ENCODE results near the gene EGLN3.
"Not testable (repeated sequence)": the region's sequence is repeated elsewhere in the genome, so short reads cannot be mapped to it uniquely, and the experiment has no call there.

EGLN3 gene

DNA sequence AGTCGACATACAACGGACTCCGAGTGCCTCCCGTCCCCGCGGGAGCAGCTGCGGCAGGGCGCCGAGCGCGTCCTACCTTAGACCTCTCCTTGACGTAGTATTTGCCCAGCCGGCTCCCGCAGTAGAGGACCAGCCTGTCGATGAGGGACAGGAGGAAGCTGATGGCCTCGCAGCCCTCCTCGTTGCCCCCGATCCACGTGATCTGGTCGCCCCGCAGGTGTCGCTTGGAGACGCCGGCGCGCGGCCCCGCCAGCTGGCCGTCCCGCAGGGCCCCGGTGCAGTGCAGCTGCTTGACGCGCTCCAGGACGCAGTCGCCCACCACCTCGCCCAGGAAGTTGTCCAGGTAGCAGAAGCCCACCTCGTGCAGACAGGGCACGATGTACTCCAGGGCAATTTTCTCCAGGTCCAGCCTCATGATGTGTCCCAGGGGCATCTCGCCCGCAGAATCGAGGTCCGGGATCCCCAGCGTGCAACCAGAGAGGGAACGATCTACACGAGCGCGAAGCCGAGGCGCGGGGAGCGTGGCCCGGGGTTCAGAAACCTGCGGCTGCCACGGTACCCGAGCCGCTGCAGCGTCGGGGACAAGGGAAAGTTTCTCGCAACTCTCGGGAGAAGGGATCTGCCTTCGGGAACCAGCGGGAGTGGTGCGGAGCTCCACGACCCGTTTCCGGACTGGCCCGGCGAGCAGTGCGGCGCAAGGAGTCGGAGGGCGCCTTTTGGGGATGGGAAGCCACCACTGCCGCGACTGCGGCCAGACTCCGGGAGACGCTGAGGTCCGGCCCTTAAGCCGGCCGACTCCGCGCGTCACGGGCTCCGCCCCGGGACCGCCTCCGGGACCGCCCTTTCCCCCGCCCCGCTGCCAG, at the start of gene EGLN3:
TSS of gene EGLN3 (minus strand) at position 755 of the 863 bp plus-strand sequence. CDS start at position 433, 322 bp downstream.
- DNase-seq, result peak; percentile 83

DNA sequence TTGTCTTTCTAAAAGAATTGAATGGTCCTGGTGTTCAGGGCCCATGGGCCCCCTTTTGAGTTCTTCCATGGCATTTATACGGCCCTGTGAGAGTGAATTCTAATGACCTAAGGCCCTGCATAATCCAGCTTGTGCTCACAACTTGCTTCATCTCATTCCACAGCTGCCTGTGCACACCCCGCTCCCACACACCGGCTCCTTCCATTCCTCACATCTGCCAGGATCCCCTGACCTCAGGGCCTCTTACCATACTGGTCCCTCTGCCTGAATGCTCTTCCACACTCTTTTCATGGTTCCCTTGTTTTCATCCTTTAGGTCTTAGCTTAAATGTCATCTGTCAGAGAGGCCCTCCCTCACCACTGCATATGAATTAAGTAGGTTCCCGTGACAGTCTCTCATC, 49.5 kb upstream of the EGLN3 start:
- no peak for DNase-seq

DNA sequence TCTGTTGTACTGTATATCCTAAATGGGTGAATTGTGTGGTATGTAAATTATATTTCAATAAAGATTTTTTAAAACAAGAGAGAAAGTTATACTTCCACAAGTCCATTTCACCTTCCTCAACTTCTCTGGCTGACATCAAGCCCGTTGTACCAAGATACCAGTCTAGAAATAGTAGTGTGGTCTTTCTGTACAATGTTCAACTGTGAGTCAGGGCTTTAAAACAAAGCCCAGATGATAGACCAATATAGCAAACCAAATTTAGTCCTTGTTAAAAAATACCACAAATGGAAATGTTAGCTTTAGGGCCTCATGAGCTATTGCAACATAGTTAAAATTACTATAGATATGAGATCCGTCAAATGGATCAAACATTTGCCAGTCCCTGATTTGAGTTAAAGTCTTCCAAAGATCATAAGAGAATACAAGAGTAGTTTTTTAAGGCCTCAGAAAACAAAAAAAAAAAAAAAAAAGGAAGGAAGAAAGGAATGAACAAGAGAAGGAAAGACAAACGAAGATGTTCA, 49.0 kb upstream of the EGLN3 start:
- DNase-seq, result no peak

DNA sequence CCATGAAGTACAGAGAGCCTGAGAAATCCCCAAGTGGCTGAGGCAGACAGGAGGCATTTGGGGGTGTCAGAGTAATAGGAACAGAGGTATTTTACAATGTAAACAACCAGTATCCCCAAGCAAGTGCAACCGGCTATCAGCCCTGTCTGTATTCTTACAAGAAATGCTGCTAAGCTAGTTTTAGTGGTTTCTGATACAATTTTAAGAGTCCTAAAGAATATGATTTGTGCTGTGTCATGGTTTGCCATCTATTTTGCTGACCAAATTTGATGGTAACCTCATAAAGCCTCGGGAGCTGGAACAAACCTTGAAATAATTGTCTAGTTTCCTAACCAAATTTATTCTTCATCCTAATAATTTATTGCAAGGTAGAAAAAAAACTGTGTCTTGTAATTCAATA, 46.7 kb upstream of the EGLN3 start:
- DNase-seq, result no peak

DNA sequence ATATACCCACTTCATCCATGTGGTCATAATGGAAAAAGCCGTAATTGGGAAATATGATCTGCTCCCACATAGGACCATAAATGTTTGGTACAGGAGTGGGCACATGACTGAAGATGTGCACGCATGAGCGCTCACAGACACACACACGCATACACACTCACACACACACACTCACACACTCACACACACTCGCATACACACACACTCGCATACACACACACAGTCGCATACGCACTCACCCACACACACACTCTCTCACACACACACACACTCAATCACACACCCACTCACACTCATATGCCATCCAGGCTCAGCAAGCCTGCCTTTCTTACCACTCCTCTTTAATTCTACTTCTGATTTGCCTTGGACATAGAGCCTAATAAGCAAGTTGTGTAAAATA, 45.6 kb upstream of the EGLN3 start:
- DNase-seq, result no peak

DNA sequence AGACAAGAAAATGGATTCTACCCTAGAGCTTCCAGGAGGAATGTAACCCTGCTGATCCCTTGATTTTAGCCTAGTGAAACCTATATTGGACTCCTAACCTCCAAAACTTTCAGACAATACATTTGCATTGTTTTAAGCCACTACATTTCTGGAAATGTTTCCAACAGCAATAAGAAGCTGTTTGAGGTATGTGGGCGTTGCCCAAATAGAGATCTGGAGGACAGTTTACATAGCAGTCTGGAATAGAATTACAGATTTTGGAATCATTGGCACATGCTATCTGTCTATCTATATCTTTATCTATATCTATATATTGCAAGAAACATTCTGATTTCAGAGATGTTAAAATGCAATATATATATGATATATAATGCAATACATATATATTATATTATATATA, 42.4 kb upstream of the EGLN3 start:
- no peak for DNase-seq

DNA sequence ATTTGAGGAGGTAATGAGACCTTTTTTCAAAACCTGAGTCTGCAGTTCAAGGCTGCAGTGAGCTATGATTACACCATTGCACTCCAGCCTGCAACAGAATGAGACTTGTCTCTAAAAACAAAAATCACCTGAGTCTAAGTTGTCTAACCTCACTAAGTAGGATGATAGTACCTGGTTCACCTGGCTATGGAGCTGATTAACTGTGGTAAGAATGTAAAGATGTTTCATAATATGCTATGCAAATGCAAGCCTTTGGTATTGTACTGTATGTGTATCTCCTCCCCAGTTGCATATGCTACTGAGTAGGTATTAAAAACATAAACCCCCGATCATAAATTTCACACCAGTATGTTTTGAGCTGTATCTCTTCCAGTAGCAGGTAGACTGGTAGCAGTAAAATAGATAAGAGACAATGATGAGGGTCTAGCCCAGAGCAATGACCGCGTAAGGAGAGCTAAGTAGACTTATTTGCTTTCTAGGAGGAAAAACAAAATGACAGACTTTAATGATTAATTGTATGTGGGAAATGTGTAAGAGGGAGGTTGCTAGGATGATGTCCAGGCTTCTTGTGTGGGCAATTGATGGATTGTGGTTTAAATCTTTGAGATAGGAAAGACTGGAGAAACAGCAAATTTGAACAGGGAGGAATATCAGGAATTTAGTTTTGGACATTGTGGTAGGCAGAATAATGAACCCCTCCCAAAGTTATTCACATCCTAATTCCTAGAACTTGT, 41.6 kb upstream of the EGLN3 start:
- DNase-seq, result no peak

DNA sequence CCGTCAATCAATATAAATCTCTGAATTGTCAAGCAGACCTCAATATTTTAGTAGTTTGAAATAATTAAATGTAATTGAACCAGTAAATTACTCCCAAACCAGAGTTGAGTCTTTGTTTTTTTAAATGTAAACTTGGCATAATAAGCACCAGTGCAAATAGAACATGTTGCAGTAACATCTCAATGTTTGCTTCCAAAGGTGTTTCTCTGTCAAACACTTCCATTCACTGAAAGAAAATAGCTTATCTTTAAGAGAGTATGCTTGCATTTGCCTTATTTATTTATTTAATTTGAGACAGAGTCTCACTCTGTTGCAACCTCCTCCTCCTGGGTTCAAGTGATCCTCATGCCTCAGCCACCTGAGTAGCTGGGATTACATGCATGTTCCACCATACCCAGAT, 39.9 kb upstream of the EGLN3 start:
- DNase-seq, result no peak

DNA sequence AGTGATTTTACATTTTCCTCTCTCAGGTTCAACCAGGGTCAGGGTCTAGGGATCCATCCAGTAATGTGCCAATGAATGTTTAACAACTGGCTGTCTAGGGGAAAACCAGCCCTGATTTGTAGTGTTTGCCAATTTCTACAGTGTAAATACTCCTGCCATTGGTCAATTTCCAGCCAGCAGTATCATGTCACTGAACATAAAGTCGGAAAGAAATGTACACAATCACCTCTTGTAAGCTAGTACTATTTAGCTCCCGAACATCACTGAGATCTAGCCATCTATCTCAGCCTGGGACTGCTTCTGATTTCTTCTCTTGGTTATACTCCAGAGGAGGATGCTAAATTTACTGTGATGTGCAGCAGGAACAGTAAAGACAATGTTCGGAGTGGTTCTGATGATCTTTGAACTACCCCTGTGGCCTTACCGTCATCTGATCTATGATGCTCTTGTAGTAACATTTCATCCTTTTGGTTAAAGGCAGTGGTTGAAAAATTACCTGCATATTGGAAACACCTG, 36.7 kb upstream of the EGLN3 start:
- DNase-seq, result no peak

DNA sequence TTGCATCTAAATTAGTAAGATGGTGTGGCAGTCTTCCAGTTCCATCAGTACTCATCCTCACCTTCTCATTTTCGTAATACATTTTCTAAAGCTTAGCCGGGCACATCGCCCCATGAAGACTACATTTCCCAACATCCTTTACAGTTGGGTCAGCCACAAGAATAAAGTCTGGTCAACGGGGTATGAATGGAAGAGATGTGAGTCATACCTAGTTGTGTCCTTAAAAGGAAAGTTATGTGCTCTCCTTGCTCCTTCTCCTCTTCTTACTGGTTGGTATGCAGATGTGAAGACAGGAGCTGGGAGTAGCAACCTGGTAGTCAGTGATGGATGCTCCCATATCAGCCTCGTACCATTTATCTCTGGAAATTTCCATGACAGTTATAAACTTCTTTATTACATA, 35.9 kb upstream of the EGLN3 start:
- DNase-seq, result no peak

DNA sequence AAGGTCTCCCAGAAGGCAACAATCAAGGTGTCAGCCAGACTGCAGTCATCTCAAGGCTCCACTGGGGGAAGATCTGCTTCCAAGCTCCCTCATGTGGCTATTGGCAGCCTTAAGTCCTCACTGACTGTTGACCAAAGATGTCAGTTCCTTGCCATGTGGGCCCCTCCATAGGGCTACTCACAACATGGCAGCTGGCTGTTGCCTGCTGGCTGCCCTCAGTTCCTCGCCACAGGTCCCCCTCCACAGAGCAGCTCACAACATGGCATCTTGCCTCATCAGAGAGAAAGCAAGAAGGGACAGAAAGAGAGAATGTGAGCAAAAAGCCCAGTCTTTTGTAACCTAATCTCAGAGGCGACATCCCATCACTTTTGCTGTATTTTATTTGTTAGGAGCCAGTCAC, 34.4 kb upstream of the EGLN3 start:
- DNase-seq, result no peak

DNA sequence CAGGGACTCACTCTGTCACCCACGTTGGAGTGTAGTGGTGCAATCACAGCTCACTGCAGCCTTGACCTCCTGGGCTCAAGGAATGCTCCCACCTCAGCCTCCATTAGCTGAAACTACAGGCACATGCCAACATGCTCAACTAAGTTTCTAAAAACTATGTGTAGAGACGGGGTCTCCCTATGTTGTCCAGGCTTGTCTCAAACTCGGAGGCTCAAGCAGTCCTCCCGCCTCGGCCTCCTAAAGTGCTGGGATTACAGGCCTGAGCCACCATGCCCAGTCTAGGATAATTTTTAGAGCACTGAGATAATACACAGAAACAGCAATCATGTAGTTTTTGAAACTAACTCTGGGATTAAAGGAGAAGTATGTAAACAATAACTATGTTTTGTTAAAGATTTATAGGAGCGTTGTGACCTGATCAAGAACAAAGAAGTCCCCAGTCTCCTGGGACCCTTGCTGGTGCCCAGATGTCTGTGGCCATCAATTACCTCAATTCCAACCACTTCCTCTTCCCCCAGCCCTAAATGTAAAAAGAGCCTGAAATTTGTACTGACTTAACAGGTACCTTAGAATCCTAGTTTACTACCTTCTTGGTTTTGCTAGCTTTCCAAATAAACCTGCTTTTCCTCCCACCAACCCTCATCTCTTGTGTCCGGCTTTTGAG, 28.9 kb upstream of the EGLN3 start:
- no peak for DNase-seq

DNA sequence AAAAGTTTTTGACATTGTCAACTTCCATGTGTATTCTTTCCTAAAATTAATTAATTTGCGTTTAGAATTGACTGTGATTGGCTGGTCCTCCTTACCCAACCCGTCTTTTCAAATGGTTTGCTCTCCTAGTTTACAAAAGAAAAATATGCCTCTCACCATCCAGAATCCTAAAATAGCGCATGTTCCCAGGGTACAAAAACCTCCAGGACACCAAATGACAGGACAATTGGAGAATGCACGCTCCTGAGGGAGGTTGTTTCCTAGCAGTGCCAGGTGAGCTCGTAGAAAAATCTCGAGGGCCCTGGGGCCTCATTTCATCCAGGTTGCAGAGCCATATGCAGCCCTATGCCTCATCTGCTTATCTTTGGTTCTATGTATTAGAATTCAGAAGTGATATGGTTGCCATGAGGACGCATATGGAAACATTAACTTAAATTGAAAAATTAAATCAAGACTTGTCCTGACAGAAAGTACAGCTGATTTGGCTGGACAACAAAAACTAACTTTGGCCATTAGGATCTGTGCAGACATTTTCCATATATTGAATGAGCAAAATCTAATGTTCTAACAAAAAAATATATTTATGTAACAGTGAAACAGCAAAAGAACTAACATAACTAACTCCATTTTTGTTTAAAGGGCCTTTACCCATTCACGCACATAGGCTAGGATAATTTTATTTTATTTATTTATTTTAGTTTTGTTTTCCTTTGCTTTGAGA, 28.2 kb upstream of the EGLN3 start:
- no peak for DNase-seq

DNA sequence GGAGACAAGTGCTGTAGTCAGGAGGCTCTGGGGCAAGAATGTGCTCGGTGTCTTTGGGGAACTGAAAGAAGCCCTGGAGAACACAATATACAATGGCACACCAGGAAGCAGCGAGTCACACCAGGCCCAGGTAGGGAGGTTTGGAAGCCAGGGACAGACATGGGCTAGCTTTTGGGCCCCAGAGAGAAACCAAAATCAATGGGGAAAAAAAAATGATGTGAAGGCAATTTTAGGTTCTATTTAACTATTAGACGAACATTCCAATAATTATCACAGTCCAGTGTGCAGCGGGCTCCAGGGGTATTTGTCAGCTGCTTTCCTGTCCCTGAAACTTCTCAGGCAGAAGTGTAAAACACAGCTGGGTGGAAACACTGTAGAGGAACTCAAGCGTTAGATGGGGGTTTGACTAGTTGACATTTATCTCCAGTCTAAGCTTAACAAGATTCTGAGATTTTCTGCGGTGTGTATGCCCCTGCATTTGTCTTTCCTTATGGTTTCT, 21.8 kb upstream of the EGLN3 start:
- DNase-seq, result no peak

DNA sequence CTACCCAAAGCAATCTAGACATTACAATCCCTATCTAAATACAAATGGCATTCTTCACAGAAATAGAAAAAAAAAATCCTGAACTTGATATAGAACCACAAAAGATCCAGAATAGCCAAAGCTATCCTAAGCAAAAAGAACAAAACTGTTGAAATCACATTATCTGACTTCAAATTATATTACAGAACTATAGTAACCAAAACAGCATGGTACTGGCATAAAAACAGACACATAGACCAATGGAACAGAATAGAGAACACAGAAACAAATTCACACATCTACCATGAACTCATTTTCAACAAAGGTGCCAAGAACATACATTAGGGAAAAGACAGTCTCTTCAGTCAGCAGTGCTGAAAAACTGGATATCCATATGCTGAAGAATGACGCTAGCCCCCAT, 19.0 kb upstream of the EGLN3 start:
- DNase-seq, result not testable (repeated sequence)

DNA sequence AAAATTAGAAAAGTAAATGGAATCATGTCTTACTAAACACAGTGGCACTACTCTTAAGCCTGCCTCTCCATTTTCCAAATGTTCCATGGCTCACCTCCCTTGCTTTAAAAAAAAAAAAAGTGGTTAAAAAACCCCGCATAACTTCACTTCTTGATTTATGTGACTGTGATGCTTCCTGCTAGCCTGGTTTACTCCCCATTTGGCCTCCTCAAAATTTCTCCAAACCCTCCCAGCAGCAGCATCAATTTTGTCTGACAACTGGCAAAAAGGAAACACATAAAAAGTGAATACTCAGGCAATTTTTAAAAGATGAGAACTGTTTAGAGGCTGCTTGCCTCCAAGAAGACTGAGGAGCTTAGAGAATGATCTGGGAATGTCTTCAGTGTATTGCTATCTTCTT, 17.8 kb upstream of the EGLN3 start:
- no peak for DNase-seq

DNA sequence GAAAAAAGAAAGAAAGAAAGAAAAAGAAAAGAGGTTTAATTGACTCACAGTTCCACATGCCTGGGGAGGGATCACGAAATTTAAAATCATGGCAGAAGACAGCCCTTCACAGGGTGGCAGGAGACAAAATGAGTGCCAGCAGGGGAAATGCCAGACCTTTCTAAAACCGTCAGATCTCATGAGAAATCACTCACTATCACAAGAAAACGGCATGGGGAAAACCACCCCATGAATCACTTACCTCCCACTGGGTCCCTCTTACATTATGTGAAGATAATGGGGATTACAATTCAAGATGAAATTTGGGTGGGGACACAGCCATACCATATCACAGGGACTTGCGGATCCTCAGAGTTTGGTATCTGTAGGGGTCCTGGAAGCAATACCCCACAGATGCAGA, 16.3 kb upstream of the EGLN3 start:
- DNase-seq, result no peak

DNA sequence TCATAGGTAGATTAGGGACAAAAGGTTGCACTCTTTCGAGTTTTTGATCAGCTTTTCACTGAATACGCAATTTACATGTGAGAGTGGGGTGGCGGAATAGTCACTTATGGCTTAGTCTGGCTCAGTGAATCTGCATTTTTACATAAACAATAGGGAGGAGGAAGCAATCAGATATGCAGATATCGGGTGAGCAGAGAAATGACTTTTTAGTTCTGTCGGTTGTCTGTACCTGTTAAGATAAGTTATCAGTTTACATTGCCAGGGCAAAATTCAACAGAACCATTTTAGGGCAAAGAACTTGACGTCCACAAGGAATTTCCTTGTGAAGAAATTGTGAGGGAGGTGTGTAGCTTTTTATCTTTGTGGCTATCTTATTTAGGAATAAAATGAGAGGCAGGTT, 15.4 kb upstream of the EGLN3 start:
- no peak for DNase-seq

DNA sequence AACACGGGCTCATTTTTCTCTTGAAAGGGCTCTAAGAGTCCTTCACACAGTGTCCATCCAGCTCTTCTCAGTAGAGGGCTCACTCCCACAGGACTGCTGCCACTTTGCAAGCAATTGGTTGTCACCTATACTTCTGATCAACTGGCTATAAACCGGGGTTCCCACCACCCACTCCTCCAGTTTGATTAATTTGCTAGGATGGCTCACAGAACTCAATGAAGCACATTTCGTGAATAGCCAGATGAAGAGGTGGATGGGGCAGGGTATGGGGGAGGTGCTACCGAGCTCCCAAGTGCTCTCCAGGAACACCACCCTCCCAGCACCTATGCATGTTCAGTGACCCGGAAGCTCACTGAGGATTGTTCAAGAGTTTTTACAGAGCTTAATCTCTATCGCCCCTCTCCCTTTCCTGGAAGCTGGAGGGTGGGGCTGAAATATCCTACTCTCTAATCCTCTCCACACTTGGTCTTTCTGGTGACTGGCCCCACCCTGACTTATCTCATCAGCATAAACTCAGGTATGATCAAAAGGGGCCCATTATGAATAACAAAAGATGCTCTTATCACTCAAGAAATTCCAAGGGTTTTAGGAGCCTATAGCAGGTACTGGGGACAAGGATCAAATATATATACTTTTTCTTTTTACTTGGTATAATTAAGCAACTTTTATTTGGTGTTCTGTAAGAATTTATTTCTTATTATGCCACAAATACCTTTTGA, 13.9 kb upstream of the EGLN3 start:
- no peak for DNase-seq

DNA sequence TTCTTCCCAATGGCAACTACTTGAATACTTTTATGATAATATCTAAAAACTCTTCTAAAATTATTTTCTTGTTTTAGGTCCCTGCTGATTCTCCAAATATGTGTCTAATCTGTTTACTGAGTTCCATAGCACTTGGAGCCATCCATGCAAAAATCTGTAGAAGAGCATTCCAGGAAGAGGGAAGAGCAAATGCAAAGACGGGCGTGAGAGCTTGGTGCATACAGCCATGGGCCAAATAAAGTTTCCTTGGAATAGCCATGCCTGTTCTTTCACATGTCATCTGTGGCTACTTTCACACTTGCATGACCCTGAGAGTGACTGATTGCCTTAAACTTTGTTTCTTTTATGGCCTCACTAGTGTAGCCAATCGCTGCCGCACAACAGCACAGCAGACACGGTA, 13.0 kb upstream of the EGLN3 start:
- DNase-seq, result no peak

DNA sequence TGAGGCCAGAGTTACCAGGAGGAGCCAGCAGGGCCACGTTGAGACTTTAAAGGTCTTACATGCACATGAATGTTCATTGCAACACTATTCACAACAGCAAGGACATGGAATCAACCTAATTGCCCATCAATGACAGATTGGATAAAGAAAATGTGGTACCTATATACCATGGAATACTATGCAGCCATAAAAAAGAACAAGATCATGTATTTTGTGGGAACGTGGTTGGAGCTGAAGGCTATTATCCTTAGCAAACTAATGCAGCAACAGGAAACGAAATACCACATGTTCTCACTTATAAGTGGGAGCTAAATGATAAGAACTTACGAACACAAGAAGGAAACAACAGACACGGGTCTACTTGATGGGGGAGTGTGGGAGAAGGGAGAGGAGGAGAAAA, 11.6 kb upstream of the EGLN3 start:
- not testable (repeated sequence) for DNase-seq

DNA sequence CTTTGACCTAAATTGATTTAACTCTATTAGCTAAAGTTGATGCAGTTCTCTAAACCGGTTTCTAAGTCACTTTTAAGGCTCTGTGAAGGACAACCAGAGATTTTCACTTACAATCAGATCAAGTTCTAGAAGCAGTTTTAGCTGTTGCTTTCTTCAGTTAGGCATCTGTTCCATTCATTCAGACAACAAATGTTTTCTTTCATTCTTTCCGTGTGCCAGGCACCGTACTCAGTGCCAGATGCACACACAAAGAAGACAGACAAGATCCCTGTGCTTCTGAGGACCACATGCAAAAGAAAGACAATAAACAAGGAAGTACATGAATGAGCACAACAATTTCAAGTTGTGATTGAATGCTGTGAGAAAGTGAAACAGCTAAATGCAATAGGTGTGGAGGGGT, 11.1 kb upstream of the EGLN3 start:
- no peak for DNase-seq
